HG03342 (cell line): ENCODE results near the gene STIM2.
"Not testable (repeated sequence)": the region's sequence is repeated elsewhere in the genome, so short reads cannot be mapped to it uniquely, and the experiment has no call there.

Source experiments
- ATAC-seq: cut with Tn5 transposase; IDR thresholded peaks from one replicate; pipeline ENCODE4 v1.9.1; 2021; ENCODE audit warnings: mild to moderate bottlenecking, moderate library complexity; ENCODE audit not compliant: unreplicated experiment

The STIM2 gene

DNA sequence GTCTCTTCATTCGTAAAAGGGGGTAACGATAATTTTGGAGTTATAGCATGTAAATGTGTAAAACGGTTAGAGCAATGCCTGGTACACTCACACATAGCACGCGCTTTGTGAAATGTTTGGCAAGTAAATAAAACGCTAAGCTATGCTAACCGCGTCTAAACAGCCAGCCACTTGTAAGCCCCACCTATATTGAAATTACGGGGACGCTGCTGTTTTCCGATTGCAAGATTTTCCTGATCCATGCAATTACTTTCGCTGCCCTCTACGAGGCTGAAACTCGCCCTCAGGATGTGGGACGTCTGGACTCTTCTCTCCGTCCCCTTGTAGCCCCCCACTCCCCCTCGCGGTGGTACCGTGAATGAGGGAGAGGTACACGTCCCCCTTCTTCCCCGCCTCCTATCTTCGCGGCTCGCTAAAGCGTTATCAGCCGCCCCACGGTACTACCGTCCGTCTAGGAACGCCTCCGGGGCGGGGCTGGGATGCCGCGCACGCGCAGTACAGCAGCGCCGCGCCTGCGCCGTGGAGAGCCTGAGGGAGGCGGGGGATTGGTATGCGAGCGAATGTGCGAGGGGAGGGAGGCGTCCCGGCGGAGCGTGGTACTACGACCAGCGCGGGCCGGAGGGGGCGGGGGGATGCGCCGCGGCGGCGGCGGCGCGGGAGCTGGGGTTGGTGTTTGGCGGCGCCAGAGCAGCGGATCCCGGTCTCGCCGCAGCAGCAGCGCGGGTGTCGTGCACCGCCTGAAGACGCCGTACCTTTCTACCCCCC is at the start of gene STIM2:
TSS of gene STIM2 (plus strand) at position 685 of the 765 bp plus-strand sequence.
- ATAC-seq: peak; percentile 59

GRCh38 chr4:26811571-26811970 is 49.1 kb upstream of the STIM2 start:
- not testable (repeated sequence) for ATAC-seq

- ATAC-seq: no peak
Observed at GRCh38 chr4:26812049-26812714, 48.5 kb upstream of the STIM2 start.

- no peak for ATAC-seq
Observed at GRCh38 chr4:26813698-26814097, 46.9 kb upstream of the STIM2 start.

DNA sequence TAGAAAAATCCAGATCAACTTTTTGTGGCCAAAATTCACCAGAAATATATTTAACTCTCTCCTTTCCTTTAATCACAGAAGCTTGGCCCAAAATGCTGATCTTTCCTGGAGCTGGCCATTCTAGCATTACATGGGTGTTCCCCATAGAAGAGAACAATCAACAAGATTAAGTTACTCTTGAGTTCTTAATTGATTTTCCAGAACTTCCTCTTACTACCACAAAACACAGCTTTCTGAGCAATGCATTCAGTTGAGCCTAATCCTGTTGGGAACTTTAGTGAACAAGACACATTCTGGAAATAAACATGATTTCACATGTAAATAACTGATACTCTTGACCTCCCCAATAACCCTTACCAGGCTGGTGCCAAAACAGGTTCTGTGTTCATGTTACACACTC is 45.4 kb upstream of the STIM2 start:
- no peak for ATAC-seq

- ATAC-seq: no peak
Observed at GRCh38 chr4:26815706-26816105, 44.9 kb upstream of the STIM2 start.

- ATAC-seq: no peak
Observed at GRCh38 chr4:26819026-26819425, 41.6 kb upstream of the STIM2 start.

GRCh38 chr4:26819478-26820095 is 41.1 kb upstream of the STIM2 start:
- ATAC-seq: peak; percentile 35

DNA sequence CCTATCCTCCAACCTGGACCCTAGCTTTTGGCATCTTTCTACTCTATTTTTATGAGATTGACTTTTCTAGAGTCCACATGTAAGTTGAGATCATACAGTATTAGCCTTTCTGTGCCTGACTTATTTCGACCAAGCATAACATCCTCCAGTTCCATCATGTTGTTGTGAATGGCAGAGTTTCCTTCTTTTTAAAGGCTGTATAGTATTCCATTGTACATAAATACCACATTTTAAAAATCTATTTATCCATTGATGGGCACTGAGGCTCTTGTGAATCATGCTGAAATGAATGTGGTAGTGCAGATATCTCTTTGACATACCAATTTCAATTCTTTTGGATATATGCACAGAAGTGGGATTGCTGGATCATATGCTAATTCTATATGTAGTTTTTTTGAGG is 40.3 kb upstream of the STIM2 start:
- ATAC-seq: no peak

DNA sequence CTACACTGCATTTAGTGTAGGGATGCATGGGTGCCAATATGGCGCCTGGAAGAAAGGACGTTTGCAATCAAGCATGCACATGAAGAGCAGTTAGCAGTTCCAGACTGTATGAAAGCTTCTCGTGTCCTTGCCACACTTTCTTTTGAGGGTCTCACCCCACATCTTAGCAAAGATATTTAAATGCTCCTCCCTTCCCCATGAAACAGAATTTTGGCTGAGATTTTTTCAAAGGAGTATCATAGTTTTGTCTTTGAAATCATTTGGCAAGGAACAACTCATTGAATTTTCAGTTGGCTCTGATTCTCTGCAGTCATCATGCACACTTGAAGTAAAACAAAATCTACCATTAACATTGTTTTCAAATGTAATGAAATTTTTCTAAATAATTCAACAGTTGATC is 39.6 kb upstream of the STIM2 start:
- no peak for ATAC-seq

DNA sequence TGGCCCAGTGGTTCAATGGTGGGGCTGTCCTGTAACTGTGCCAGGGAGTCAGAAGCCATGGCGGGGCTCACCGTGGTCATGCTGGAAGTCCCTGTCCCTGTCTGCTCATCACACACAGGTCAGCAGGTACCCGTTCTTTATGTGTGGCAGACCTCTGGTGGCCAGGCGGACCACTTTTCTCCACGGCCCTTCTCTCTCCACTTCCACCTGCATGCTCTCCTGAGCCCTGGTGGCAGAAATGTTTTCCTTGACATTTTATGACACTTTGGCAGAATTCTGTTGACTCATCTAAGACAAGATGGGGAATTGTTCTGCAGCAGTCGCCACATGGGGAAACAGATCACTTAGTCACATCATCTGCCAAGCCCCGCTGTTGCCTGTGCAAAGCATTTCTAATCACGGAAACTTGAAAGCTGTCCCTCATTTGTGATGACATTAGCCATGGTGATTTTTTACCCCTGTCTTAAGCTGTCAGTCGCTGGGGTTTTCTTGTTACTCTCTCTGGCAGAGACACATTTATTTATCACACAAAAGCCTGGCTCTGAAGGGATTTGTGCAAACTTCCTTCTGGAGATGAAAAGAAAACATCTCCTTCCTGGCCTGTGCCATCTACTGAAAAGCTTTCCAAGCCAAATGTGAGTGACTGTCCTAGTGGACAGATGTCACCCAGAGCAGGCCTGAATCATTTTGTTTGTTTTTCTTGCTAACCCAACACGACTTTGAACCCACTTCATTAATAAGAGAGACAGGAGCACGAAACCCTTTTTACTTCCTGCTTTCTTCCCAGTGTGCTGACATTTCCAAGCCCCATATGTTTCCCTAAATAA is 38.8 kb upstream of the STIM2 start:
- ATAC-seq: no peak

DNA sequence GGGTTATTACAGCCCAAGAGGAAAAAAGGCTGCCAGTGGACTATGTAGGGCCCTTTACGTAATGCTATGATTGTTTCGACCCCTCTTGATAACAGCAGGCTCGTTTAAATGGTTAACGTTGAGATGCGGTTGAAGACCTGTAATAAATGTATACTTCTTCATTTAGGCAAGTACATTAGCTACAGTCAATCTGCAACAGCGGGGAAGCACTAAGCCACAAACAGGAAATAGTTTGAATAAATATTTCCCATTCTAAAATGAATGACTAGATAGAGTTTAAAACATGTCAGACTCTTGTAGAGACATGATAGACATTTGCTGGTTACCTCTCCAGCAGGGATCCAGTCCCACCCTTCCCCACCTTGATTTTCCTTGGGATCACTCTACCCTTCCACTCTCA is 38.1 kb upstream of the STIM2 start:
- peak; percentile 47 for ATAC-seq

GRCh38 chr4:26822974-26823373 is 37.7 kb upstream of the STIM2 start:
- not testable (repeated sequence) for ATAC-seq

- ATAC-seq: no peak
Observed at GRCh38 chr4:26823583-26823982, 37.1 kb upstream of the STIM2 start.

GRCh38 chr4:26824667-26825066 is 36.0 kb upstream of the STIM2 start:
- no peak for ATAC-seq

DNA sequence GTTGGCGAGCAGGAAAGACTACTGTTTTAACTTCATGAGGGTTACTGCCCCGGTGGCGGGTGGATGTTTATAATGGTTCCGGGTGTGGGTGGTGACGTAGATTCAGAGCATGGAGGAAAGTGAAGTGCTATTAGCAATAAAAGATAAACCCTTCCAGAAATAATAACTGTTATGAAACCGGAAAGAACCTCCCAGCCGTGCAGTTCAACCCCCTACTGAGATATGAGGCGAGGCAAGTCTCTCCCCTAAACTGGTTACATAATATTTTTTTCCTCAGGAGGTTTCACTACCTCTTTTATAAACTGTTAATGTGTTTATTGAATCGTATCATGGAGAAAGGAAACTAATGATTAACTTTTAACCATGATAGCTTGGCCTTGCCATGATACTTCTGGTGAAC is 33.9 kb upstream of the STIM2 start:
- peak; percentile 91 for ATAC-seq

DNA sequence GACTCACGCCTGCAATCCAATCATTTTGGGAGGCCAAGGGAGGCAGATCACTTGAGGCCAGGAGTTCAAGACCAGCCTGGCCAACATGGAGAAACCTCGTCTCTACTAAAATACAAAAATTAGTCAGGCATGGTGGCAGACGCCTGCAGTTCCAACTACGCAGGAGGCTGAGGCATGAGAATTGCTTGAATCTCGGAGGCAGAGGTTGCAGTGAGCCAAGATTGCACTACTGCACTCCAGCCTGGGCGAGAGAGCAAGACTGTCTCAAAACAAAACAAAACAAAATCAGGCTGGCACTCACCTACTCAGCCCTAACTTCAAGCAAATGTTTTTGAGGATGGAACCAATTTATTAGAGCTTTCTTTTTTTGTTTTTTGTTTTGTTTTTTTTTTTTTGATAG is 33.3 kb upstream of the STIM2 start:
- ATAC-seq: not testable (repeated sequence)

GRCh38 chr4:26827798-26828197 is 32.8 kb upstream of the STIM2 start:
- ATAC-seq: no peak

DNA sequence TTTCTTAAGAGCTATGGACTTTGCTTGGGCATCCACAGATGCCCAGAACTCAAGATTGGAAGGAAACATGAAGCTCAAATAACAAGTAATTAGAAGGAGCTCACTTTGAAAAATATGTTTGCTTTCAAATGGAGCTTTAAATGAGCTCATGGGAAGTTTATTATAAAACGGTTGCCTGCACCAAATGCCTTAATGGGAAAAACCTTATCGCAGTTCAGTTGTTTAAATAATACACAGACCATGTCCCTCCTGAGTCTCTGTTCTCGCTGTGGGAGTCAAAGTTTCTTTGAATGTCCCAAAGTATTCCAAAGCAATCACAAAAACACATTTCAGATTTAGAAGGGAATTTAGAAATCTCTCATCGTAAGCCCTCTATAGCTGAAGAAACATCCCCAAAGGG is 31.6 kb upstream of the STIM2 start:
- ATAC-seq: no peak

- no peak for ATAC-seq
Observed at GRCh38 chr4:26830033-26830432, 30.6 kb upstream of the STIM2 start.

GRCh38 chr4:26830701-26831100 is 29.9 kb upstream of the STIM2 start:
- no peak for ATAC-seq
